Measurements from ENCODE around the gene MIB1. TPM values are rescaled to one million over a fixed set of nuclear protein-coding genes. Genes with fewer than 3 reads are reported as not detected.

MIB1 gene
- total RNA-seq, 1 experiment from 2014 or later, result 66.3 TPM

DNA sequence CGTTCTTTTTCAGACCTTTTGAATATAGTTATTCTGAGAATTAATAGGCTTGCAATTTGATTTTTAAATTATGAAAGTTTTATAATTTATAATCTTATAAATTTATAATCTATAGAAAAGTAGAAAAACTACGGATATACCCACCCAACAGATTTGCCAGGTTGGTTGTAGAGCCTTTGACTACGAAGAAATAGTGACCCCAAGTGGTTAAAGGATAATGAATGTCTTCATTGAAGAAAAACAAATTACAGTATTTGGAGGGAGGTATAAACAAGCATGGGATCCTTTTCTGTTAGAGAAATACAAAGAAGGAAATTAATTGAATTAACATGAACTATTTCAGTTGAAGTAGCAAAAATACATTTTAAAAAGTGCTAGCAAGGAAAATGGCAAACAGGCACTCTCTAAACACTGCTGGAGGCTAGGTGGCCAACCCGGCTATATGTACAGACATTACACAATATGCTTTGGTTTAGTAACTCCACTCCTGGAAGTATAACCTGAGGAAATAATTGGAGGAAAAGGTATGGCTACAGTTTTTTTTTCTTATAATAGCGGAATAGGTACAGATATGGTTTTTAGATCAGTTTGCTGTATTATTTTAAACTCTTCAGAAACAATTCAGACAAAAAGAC is 110.9 kb downstream of the MIB1 start:
- H3K27me3 ChIP-seq (ENCODE audit: control insufficient read depth, insufficient read depth, low read length), result no peaks in the 10 kb centered on the region
- intact Hi-C loops (cut with micrococcal nuclease; ENCODE audit: unreplicated experiment), result no loop called here
- H3K27ac ChIP-seq (ENCODE audit: low read length), result no peak overlapping the region
- H3K4me3 ChIP-seq (ENCODE audit: low read depth in 2 of 2, low read length in 2 of 2), result no peak overlapping the region
- TF ChIP-seq, protein P1, sequence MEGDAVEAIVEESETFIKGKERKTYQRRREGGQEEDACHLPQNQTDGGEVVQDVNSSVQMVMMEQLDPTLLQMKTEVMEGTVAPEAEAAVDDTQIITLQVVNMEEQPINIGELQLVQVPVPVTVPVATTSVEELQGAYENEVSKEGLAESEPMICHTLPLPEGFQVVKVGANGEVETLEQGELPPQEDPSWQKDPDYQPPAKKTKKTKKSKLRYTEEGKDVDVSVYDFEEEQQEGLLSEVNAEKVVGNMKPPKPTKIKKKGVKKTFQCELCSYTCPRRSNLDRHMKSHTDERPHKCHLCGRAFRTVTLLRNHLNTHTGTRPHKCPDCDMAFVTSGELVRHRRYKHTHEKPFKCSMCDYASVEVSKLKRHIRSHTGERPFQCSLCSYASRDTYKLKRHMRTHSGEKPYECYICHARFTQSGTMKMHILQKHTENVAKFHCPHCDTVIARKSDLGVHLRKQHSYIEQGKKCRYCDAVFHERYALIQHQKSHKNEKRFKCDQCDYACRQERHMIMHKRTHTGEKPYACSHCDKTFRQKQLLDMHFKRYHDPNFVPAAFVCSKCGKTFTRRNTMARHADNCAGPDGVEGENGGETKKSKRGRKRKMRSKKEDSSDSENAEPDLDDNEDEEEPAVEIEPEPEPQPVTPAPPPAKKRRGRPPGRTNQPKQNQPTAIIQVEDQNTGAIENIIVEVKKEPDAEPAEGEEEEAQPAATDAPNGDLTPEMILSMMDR (IDR thresholded peaks at IDR 0.05), result peak; percentile 22; the same call in 1 of the 2 replicates
- no peak for TF ChIP-seq SIN3A (IDR thresholded peaks at IDR 0.05; ENCODE audit: borderline replicate concordance, insufficient read depth, low read depth, low read length)
- no peak for TF ChIP-seq TCF7L2 (IDR thresholded peaks at IDR 0.05; ENCODE audit: low read depth, low read length)
- TF ChIP-seq POLR2AphosphoS5 (IDR thresholded peaks at IDR 0.05; ENCODE audit: low read depth, low read length), result no peak
- TF ChIP-seq, protein P2, sequence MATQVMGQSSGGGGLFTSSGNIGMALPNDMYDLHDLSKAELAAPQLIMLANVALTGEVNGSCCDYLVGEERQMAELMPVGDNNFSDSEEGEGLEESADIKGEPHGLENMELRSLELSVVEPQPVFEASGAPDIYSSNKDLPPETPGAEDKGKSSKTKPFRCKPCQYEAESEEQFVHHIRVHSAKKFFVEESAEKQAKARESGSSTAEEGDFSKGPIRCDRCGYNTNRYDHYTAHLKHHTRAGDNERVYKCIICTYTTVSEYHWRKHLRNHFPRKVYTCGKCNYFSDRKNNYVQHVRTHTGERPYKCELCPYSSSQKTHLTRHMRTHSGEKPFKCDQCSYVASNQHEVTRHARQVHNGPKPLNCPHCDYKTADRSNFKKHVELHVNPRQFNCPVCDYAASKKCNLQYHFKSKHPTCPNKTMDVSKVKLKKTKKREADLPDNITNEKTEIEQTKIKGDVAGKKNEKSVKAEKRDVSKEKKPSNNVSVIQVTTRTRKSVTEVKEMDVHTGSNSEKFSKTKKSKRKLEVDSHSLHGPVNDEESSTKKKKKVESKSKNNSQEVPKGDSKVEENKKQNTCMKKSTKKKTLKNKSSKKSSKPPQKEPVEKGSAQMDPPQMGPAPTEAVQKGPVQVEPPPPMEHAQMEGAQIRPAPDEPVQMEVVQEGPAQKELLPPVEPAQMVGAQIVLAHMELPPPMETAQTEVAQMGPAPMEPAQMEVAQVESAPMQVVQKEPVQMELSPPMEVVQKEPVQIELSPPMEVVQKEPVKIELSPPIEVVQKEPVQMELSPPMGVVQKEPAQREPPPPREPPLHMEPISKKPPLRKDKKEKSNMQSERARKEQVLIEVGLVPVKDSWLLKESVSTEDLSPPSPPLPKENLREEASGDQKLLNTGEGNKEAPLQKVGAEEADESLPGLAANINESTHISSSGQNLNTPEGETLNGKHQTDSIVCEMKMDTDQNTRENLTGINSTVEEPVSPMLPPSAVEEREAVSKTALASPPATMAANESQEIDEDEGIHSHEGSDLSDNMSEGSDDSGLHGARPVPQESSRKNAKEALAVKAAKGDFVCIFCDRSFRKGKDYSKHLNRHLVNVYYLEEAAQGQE (IDR thresholded peaks at IDR 0.05; ENCODE audit: insufficient read depth in 1 of 2, low read depth in 2 of 2, low read length in 1 of 2), result no peak
- BruUV-seq (replicated peaks), result TSS peak; percentile 11
- DNase-seq (ENCODE audit: low read depth, low spot score) (no peak), ATAC-seq (no peak)
- H3K9me3 ChIP-seq (ENCODE audit: control insufficient read depth, insufficient read depth, low read depth, low read length), result no peaks in the 10 kb centered on the region
- in situ Hi-C loops (cut with HindIII; ENCODE audit: low pct_unique_long_range_greater_than_20kb, low sequenced_read_pairs), result no loop called here
- POLR2A ChIA-PET, result no interaction called here
- CTCF ChIA-PET, result no interaction called here
- H3K4me1 ChIP-seq (ENCODE audit: control insufficient read depth, insufficient read depth, low read length), result no peaks in the 10 kb centered on the region
- no peaks in the 10 kb centered on the region; the same call in 1 of the 2 replicates for H3K36me3 ChIP-seq (ENCODE audit: control insufficient read depth, insufficient read depth, low read length)

DNA sequence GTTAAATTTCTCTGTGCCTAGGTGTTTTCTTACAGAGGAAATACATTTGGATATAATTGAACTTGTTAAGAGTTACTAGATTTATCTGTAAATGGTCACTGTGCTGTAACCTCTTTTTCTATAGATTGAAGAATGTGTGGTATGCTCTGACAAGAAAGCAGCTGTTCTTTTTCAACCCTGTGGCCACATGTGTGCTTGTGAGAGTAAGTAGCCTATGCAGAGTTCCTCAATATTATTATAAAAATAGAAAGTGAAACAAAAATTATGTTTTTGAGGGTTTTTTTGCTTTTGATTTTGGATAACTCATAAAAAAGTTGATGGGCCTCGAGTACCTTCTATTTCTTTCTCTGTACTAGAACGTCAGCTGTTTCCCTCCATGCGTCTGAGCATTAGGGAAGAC is 112.4 kb downstream of the MIB1 start:
- DNase-seq (ENCODE audit: low read depth, low spot score), result no peak
- ATAC-seq, result no peak
- Histone ChIP-seq H3K36me3 (ENCODE audit: control insufficient read depth, insufficient read depth, low read length) (peaks cover 11% of the 10 kb centered on the region; the same call in 1 of the 2 replicates), H3K4me1 (ENCODE audit: control insufficient read depth, insufficient read depth, low read length) (no peaks in the 10 kb centered on the region), H3K4me3 (ENCODE audit: low read depth in 2 of 2, low read length in 2 of 2) (no peak overlapping the region), H3K27ac (ENCODE audit: low read length) (no peak overlapping the region), H3K9me3 (ENCODE audit: control insufficient read depth, insufficient read depth, low read depth, low read length) (no peaks in the 10 kb centered on the region), H3K27me3 (ENCODE audit: control insufficient read depth, insufficient read depth, low read length) (no peaks in the 10 kb centered on the region)
- TF ChIP-seq POLR2AphosphoS5 (IDR thresholded peaks at IDR 0.05; ENCODE audit: low read depth, low read length) (no peak), SIN3A (IDR thresholded peaks at IDR 0.05; ENCODE audit: borderline replicate concordance, insufficient read depth, low read depth, low read length) (no peak), TCF7L2 (IDR thresholded peaks at IDR 0.05; ENCODE audit: low read depth, low read length) (no peak)
- TF ChIP-seq, protein P2 (IDR thresholded peaks at IDR 0.05; ENCODE audit: insufficient read depth in 1 of 2, low read depth in 2 of 2, low read length in 1 of 2), result no peak
- TF ChIP-seq, protein P1 (IDR thresholded peaks at IDR 0.05), result no peak
- intact Hi-C loops (cut with micrococcal nuclease; ENCODE audit: unreplicated experiment) (no loop called here), in situ Hi-C loops (cut with HindIII; ENCODE audit: low pct_unique_long_range_greater_than_20kb, low sequenced_read_pairs) (no loop called here)
- ChIA-PET CTCF (no interaction called here), POLR2A (interaction anchor here (0.5 kb wide), 1 partner anchor 11 kb away, joined by 13 read pairs; no protein-coding TSS in a partner anchor)
- BruUV-seq (replicated peaks), result no TSS peak
